ENCODE results near the gene ADARB1. TPM values are rescaled to one million over a fixed set of nuclear protein-coding genes. Genes with fewer than 3 reads are reported as not detected.

The ADARB1 gene
- total and polyA plus RNA-seq, 4 donors = 54.7 to 224 (median 90.6) TPM

DNA sequence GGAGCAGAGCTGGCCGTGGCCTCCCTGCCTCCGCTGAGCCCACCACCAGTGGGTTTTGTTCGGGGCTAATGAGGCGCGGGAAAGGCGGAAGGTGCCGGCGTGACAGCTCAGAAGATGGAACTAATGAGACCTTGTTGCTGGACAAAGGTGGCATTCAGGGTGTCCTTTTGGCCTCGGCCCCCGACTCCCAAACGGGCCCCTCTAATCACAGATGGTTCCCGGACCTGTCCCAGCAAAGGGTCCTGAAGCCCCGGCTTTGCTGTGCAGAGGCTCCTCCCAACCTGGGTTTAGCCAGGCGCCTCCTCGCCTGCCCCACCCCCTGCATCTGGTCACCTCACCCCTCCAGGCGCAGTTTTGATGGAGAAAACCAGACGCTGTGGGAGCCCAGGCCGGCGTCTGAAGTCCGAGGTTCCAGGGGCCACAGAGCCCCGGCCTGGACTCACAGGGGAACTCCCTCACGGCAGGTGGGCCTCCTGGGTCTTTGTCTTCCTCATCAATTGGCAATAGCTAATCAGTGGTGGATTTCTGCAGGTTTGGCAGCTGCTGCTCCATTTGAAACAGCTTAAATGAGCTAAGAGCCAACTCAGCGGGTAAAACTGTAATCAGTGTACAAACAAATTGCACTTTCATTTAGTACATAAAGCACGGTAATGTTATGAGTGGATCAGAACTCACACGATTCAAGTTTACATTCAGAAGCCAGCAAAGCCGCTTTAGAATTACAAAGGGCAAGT is 44.3 kb upstream of the ADARB1 start:
- no peak for DNase-seq
- Histone ChIP-seq H3K4me3 (ENCODE audit: low read length in 2 of 2) (no peak overlapping the region), H3K27ac (ENCODE audit: low read depth in 1 of 2, low read length in 2 of 2) (peak overlapping the region in 1 of 2 donors; percentile 36)

DNA sequence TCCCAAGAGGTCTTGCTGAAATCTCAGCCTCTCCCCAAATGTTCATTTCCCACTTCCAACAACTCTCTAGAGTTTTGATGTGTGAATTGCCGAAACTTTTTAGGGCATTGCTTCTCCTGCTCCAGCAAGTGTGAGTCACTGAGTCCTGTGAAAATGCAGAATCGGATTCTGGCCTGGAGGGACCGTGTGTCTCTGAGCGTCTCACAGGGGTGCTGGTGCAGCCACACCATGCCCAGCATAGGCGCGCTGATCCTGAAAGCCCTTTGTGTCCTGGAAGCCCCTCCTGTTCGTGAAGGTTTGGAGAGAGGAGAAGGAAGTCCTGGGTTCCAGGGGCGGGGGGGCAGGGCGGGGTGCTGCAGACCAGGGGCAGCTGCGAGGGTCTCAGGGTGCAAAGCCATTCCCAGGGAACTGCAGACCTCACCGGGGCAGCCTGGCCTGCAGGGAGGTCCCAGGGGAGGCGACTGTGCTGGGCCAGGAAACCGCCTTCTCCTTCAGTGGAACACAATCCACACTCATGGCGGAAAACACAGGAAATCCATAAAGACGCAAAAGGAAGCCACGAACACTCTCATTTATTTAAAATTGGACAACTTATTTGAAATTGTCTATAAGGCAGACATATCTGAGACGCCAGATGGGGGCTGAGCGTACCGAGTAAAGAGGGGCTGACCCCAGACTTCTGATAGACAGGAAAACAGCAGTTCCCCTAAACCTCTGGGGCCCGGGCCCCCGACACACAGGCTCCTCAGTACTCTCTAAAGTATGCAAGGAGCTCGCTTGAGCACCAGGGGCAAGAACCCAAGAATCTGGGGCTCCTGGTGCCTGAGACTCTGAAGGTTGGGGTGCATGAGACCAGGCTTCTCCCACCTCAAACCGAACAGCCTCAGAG is 43.5 kb upstream of the ADARB1 start:
- Histone ChIP-seq H3K36me3 (ENCODE audit: control insufficient read depth in 1 of 2, insufficient read depth in 2 of 2, low read length in 1 of 2) (no peaks in the 10 kb centered on the region), H3K9me3 (ENCODE audit: control insufficient read depth, low read length) (no peaks in the 10 kb centered on the region), H3K4me3 (ENCODE audit: low read length in 2 of 2) (no peak overlapping the region), H3K27me3 (ENCODE audit: control insufficient read depth in 1 of 2, insufficient read depth in 2 of 2, low read length in 1 of 2) (no peaks in the 10 kb centered on the region), H3K27ac (ENCODE audit: low read depth in 1 of 2, low read length in 2 of 2) (peak overlapping the region in 1 of 2 donors; percentile 6), H3K4me1 (ENCODE audit: control insufficient read depth in 1 of 2, insufficient read depth in 2 of 2, low read length in 2 of 2) (peaks cover 2 to 3% of the 10 kb centered on the region in 2 donors)
- intact Hi-C loops (cut with DNase I) = no loop called here
- peak; percentile 51 to 76 for DNase-seq
- WGBS, 2 donors = 42 to 53% methylated on average over 23 of the region's 23 CpGs
- no peak for ATAC-seq (ENCODE audit: low FRiP score)

More for the DNA sequence above, 44.3 kb upstream of the ADARB1 start:
- no peak for ATAC-seq (ENCODE audit: low FRiP score)
- H3K27me3 ChIP-seq (ENCODE audit: control insufficient read depth in 1 of 2, insufficient read depth in 2 of 2, low read length in 1 of 2) = no peaks in the 10 kb centered on the region
- no peaks in the 10 kb centered on the region for H3K9me3 ChIP-seq (ENCODE audit: control insufficient read depth, low read length)
- peaks cover 2 to 3% of the 10 kb centered on the region in 2 donors for H3K4me1 ChIP-seq (ENCODE audit: control insufficient read depth in 1 of 2, insufficient read depth in 2 of 2, low read length in 2 of 2)
- WGBS, 2 donors = 73 to 76% methylated on average over 26 of the region's 26 CpGs
- no peaks in the 10 kb centered on the region for H3K36me3 ChIP-seq (ENCODE audit: control insufficient read depth in 1 of 2, insufficient read depth in 2 of 2, low read length in 1 of 2)
- intact Hi-C loops (cut with DNase I) = no loop called here

DNA sequence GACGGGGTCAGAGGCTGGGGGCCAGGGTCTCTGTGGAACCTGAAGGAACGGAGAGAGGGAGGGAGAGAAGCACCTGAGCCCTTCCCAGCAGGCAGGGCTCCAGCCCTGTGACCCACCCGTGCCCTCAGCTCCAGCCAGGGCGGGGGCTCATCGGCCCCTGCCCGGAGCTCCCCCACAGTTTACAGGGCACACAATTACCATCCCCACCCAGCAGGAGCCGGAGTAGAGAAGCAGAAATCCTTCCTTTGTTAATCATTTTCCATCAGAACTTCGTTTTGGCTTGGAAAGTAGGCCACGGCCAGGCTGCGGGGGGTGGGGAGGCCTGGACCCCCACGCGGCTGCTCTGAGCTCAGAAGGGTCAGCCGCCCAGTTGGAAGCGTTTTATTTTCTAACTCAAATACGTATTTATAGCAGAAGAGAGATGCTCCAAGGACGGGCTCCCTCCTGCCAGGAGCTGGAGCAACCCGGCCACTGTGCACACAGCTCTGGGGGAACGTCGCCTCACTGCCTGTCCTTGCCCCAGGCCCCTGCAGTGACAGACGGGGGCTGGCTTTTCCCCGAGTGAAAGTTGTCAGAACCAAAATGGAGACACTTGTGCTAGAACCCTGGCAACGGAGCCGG is 42.7 kb upstream of the ADARB1 start:
- WGBS, 2 donors = 78 to 82% methylated on average over 22 to 23 of the region's 23 CpGs
- peak overlapping the region in 1 of 2 donors; percentile 74 for H3K27ac ChIP-seq (ENCODE audit: low read depth in 1 of 2, low read length in 2 of 2)
- peak; percentile 49 to 72 for DNase-seq

DNA sequence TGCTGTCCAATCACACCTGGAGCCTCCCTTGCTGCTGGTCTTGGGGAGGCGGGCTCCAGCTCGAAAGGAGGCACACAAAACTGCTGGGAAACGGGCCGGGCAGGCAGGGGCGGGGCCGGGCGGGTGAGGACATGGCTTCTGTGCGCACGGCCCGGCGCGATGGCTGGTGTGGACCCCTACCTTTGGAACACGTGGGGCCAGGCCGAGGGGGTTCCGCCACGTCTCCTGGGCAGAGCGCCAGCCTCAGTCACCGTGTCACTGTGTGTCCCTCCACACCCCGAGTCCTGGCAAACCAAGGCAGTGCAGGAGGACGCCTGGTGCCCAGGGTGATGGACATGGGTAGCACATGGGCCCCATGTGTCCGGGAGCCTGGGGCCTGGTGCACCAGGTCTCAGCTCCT is 42.0 kb upstream of the ADARB1 start:
- no peaks in the 10 kb centered on the region for H3K9me3 ChIP-seq (ENCODE audit: control insufficient read depth, low read length)
- DNase-seq = peak; percentile 43 to 79
- intact Hi-C loops (cut with DNase I) = no loop called here
- H3K27ac ChIP-seq (ENCODE audit: low read depth in 1 of 2, low read length in 2 of 2) = peak overlapping the region; percentile 74 to 88
- no peak overlapping the region for H3K4me3 ChIP-seq (ENCODE audit: low read length in 2 of 2)
- no peaks in the 10 kb centered on the region for H3K27me3 ChIP-seq (ENCODE audit: control insufficient read depth in 1 of 2, insufficient read depth in 2 of 2, low read length in 1 of 2)
- 82 to 84% methylated on average over 21 of the region's 21 CpGs for whole genome bisulfite sequencing, 2 donors
- H3K36me3 ChIP-seq (ENCODE audit: control insufficient read depth in 1 of 2, insufficient read depth in 2 of 2, low read length in 1 of 2) = no peaks in the 10 kb centered on the region
- peaks cover 0 to 3% of the 10 kb centered on the region in 2 donors for H3K4me1 ChIP-seq (ENCODE audit: control insufficient read depth in 1 of 2, insufficient read depth in 2 of 2, low read length in 2 of 2)
- ATAC-seq (ENCODE audit: low FRiP score) = no peak

More for the DNA sequence above, 42.7 kb upstream of the ADARB1 start:
- intact Hi-C loops (cut with DNase I) = no loop called here
- Histone ChIP-seq H3K36me3 (ENCODE audit: control insufficient read depth in 1 of 2, insufficient read depth in 2 of 2, low read length in 1 of 2) (no peaks in the 10 kb centered on the region), H3K9me3 (ENCODE audit: control insufficient read depth, low read length) (no peaks in the 10 kb centered on the region), H3K4me1 (ENCODE audit: control insufficient read depth in 1 of 2, insufficient read depth in 2 of 2, low read length in 2 of 2) (peaks cover 0 to 3% of the 10 kb centered on the region in 2 donors), H3K27me3 (ENCODE audit: control insufficient read depth in 1 of 2, insufficient read depth in 2 of 2, low read length in 1 of 2) (no peaks in the 10 kb centered on the region), H3K4me3 (ENCODE audit: low read length in 2 of 2) (no peak overlapping the region)
- no peak for ATAC-seq (ENCODE audit: low FRiP score)

DNA sequence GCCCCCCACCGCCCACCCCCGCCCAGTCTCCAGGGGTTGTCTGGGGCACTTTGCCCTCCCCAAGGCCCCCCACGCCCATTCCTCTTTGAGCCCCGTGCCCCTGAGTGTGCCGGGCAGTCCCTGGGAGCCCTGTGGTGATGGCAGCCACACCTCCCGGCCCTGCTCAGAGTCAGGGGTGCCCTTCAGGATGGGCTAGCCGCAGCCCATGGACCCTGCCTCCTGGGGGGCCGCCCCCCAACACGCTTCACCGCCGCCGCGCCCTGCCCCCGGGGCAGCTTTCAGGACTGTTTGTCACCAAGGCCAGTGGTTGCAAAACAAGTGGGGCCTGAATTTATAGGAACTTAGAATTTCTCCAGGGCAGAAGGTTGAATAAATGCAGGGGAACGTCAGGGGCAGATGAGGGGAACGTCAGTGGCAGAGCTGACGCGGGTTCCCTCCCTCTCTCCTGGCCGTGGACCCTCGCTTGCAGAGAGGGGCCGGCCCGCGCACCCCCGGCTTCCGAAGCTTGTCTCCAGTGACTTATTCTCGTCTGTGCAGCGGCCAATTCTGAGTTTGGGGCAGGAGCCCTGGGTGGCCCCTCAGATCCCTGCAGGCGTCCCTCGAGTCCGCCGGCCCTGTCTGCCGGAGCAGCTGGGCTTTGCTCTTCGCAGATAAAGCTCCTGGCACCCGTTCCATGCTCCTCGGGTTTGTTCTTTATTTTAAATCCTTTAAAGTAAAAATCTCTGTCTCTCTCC is 41.2 kb upstream of the ADARB1 start:
- Histone ChIP-seq H3K36me3 (ENCODE audit: control insufficient read depth in 1 of 2, insufficient read depth in 2 of 2, low read length in 1 of 2) (no peaks in the 10 kb centered on the region), H3K27ac (ENCODE audit: low read depth in 1 of 2, low read length in 2 of 2) (peak overlapping the region; percentile 88 to 95), H3K9me3 (ENCODE audit: control insufficient read depth, low read length) (no peaks in the 10 kb centered on the region), H3K4me1 (ENCODE audit: control insufficient read depth in 1 of 2, insufficient read depth in 2 of 2, low read length in 2 of 2) (peaks cover 0 to 3% of the 10 kb centered on the region in 2 donors), H3K27me3 (ENCODE audit: control insufficient read depth in 1 of 2, insufficient read depth in 2 of 2, low read length in 1 of 2) (no peaks in the 10 kb centered on the region), H3K4me3 (ENCODE audit: low read length in 2 of 2) (no peak overlapping the region)
- ATAC-seq (ENCODE audit: low FRiP score) = peak; percentile 16
- WGBS, 2 donors = 29 to 32% methylated on average over 35 of the region's 35 CpGs
- peak; percentile 53 to 79 for DNase-seq
- intact Hi-C loops (cut with DNase I) = no loop called here

DNA sequence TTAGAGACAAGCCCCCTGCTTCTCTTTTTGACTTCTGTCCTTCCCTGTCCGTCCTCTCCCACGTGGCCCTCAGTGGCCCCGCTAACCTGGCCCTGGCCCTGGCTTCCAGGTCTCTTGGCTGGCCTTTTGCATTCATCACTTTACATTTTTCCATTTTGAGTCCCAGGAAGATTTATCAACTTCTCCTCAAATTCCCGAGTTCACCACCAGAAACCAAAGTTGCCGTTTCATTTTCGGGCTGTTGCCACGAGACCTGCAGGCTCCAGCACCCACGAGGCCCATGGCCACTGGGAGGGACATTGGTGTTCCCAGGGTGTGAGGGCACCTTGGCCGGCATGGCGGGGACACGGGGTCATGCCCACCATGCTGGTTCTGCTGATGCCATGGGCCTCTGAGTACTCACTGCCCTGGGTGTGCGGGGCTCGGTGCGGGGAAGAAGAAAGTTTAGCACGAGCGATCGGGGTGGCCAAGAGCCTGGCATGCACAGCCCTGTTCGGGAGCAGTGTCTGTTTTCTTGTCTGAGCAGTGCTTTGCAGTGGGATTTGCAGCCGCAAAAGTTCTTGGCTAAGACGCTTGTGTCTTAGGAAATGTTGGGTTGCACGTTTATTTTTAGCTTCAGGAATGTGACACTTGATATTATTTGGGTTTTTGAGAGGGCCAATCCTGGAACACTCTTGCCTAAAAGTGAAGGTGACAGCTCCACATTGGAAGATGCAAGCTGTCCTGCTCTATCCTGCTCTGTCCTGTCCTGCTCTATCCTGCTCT is 40.4 kb upstream of the ADARB1 start:
- H3K4me3 ChIP-seq (ENCODE audit: low read length in 2 of 2) = no peak overlapping the region
- peaks cover 0 to 3% of the 10 kb centered on the region in 2 donors for H3K4me1 ChIP-seq (ENCODE audit: control insufficient read depth in 1 of 2, insufficient read depth in 2 of 2, low read length in 2 of 2)
- DNase-seq (peak; percentile 62 to 78), ATAC-seq (ENCODE audit: low FRiP score) (peak; percentile 68)
- intact Hi-C loops (cut with DNase I) = no loop called here
- peak overlapping the region; percentile 88 to 95 for H3K27ac ChIP-seq (ENCODE audit: low read depth in 1 of 2, low read length in 2 of 2)
- WGBS, 2 donors = 3 to 8% methylated on average over 21 of the region's 21 CpGs
- no peaks in the 10 kb centered on the region for H3K9me3 ChIP-seq (ENCODE audit: control insufficient read depth, low read length)
- H3K36me3 ChIP-seq (ENCODE audit: control insufficient read depth in 1 of 2, insufficient read depth in 2 of 2, low read length in 1 of 2) = no peaks in the 10 kb centered on the region
- no peaks in the 10 kb centered on the region for H3K27me3 ChIP-seq (ENCODE audit: control insufficient read depth in 1 of 2, insufficient read depth in 2 of 2, low read length in 1 of 2)

DNA sequence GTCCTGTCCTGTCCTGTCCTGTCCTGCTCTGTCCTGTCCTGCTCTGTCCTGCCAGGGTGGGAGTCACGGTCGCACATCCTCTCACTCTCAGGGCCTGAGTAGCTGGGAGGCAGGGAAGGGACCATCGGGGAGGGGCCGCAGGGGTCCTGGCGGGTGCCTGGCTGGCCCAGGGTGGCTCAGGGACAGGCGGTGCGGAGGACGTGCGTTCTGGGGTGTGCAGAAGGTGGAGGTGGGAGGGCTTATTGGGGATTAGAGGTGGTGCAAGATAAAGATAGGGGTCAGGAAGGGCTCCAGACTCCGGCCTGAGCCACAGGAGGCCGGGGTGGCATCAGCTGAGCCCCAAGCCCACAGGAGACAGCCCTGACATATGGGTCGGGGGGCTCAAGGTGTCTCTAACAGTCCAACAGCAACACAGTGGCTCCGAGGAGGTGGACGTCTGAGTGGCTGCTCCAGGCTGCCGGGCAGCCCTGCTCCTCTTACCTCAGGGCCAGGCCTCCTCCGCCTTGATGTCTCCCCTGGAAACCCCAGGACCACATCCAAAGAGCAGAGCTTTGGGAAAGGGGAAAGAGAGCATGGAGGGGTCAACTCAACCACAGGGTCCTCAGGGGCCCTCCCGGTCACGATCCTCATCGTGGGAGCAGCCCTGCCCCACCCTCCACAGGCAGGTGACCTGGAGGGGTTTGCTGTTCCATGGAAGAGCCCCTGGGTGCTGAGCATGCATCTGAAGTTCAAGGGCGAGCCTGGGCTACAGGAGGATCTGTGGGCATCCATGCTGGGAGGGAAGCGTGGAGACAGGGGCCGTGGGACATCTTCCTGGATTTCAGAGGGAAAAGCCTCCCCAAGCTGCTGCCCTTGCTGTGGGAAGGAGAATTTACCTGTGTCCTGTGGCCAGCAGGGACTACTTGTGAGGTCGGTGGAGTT is 39.6 kb upstream of the ADARB1 start:
- Histone ChIP-seq H3K9me3 (ENCODE audit: control insufficient read depth, low read length) (no peaks in the 10 kb centered on the region), H3K4me1 (ENCODE audit: control insufficient read depth in 1 of 2, insufficient read depth in 2 of 2, low read length in 2 of 2) (peaks cover 0 to 3% of the 10 kb centered on the region in 2 donors), H3K27ac (ENCODE audit: low read depth in 1 of 2, low read length in 2 of 2) (peak overlapping the region; percentile 55 to 88), H3K27me3 (ENCODE audit: control insufficient read depth in 1 of 2, insufficient read depth in 2 of 2, low read length in 1 of 2) (no peaks in the 10 kb centered on the region), H3K36me3 (ENCODE audit: control insufficient read depth in 1 of 2, insufficient read depth in 2 of 2, low read length in 1 of 2) (no peaks in the 10 kb centered on the region), H3K4me3 (ENCODE audit: low read length in 2 of 2) (no peak overlapping the region)
- DNase-seq (peak; percentile 51 to 76), ATAC-seq (ENCODE audit: low FRiP score) (peak; percentile 28)
- intact Hi-C loops (cut with DNase I) = no loop called here
- 52 to 67% methylated on average over 23 of the region's 23 CpGs for WGBS, 2 donors
